ENCODE results near the gene SURF6.

DNA sequence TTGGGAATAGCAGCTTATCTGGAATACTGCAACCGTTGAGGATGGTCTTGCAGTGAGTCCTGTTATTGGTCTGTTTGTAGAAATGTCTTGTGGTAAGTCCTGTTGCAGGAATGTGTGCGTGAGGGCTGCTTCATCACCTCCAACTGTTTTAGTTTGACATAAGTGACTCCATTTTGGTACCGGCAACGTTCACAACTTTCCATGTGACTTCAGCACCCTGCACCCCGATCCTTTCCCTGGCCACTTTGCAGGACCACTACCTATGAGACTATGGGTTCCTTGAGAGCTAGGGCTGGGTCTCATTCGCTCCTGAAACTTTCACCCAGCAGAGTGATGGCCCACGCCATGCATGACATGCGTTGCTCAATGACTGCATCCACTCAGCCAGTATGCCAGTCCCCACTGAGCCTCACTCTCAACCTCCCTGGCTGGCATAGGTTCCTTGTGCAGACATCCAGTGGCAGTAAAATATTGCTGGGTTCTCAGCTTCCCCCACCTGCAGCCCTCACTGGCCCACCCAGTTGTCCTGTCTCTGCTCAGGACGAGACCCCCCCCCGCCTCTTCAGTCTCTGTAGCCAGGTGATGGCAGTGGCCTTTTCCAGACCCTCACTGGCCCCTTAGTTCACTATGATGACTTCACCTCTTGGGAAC is 8.0 kb downstream of the SURF6 start:
- TF ChIP-seq, protein P1, sequence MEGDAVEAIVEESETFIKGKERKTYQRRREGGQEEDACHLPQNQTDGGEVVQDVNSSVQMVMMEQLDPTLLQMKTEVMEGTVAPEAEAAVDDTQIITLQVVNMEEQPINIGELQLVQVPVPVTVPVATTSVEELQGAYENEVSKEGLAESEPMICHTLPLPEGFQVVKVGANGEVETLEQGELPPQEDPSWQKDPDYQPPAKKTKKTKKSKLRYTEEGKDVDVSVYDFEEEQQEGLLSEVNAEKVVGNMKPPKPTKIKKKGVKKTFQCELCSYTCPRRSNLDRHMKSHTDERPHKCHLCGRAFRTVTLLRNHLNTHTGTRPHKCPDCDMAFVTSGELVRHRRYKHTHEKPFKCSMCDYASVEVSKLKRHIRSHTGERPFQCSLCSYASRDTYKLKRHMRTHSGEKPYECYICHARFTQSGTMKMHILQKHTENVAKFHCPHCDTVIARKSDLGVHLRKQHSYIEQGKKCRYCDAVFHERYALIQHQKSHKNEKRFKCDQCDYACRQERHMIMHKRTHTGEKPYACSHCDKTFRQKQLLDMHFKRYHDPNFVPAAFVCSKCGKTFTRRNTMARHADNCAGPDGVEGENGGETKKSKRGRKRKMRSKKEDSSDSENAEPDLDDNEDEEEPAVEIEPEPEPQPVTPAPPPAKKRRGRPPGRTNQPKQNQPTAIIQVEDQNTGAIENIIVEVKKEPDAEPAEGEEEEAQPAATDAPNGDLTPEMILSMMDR (conservative IDR thresholded peaks at IDR 0.05): no peak
- TF ChIP-seq EZH2 (IDR thresholded peaks at IDR 0.05; ENCODE audit: low read depth): no peak
